Stimulated activated CD8-positive, alpha-beta memory T cell treated with anti-CD3 and anti-CD28 coated beads, Interleukin-15, amount 100 ng/mL, for 48 hours (primary cell): ENCODE data around the gene DRG2.

Experiments
- DNase-seq, 2 donors: peaks; one replicate each; pipeline ENCODE4 v3.0.0-alpha.2; 2020; ENCODE audit warnings: low read depth in 2 of 2

Gene DRG2

GRCh38 chr17:18076936-18077335 lies 10.8 kb upstream of the DRG2 start:
- no peak for DNase-seq

- no peak for DNase-seq
Measured at GRCh38 chr17:18079543-18079942, 8.2 kb upstream of the DRG2 start.

GRCh38 chr17:18084256-18084655 lies 3.5 kb upstream of the DRG2 start:
- DNase-seq: no peak

- DNase-seq: no peak
Measured at GRCh38 chr17:18089613-18090012, 1.9 kb downstream of the DRG2 start.

GRCh38 chr17:18093616-18094408 lies 6.1 kb downstream of the DRG2 start:
- DNase-seq: no peak

- no peak for DNase-seq
Measured at GRCh38 chr17:18094409-18094807, 6.7 kb downstream of the DRG2 start.

GRCh38 chr17:18099516-18099915 lies 11.8 kb downstream of the DRG2 start:
- DNase-seq: no peak

GRCh38 chr17:18100616-18101015 lies 12.9 kb downstream of the DRG2 start:
- DNase-seq: no peak

- no peak for DNase-seq
Measured at GRCh38 chr17:18101828-18102227, 14.1 kb downstream of the DRG2 start.

- no peak for DNase-seq
Measured at GRCh38 chr17:18102640-18103039, 14.9 kb downstream of the DRG2 start.

- no peak for DNase-seq
Measured at GRCh38 chr17:18105027-18105426, 17.3 kb downstream of the DRG2 start.

- DNase-seq: no peak
Measured at GRCh38 chr17:18105595-18105994, 17.8 kb downstream of the DRG2 start.

GRCh38 chr17:18106211-18106610 lies 18.5 kb downstream of the DRG2 start:
- no peak for DNase-seq

GRCh38 chr17:18107061-18107790 lies 19.5 kb downstream of the DRG2 start:
- DNase-seq: no peak

- no peak for DNase-seq
Measured at GRCh38 chr17:18107971-18108370, 20.2 kb downstream of the DRG2 start.

- DNase-seq: no peak
Measured at GRCh38 chr17:18108401-18109312, 20.9 kb downstream of the DRG2 start, which contains the start of gene MYO15A. Gene MYO15A (plus strand): TSS chr17:18108756. CDS start chr17:18118801, 10,045 bp downstream.

GRCh38 chr17:18109935-18110485 lies 22.3 kb downstream of the DRG2 start:
- DNase-seq: no peak

- no peak for DNase-seq
Measured at GRCh38 chr17:18110636-18111145, 22.9 kb downstream of the DRG2 start.

GRCh38 chr17:18111330-18111971 lies 23.7 kb downstream of the DRG2 start:
- DNase-seq: no peak

- DNase-seq: no peak
Measured at GRCh38 chr17:18115517-18115916, 27.8 kb downstream of the DRG2 start.

GRCh38 chr17:18116078-18116477 lies 28.3 kb downstream of the DRG2 start:
- no peak for DNase-seq
